Upper lobe of right lung (tissue), 1 donor: ENCODE measurements around the gene SPPL2B. TPM values are rescaled to one million over a fixed set of nuclear protein-coding genes. Genes with fewer than 3 reads are reported as not detected.

Source experiments
- ATAC-seq: fragments of 200-7000 bp; cut with Tn5 transposase; one replicate; pipeline ENCODE4 v1.9.1; 2020; ENCODE audit warnings: mild to moderate bottlenecking, moderate library complexity
- DNase-seq: peaks from one replicate; pipeline ENCODE4 v3.0.0-alpha.2; 2020
- H3K27ac ChIP-seq: fragments of 200-600 bp; one replicate; pipeline ENCODE4 v1.8.0; 2022
- H3K27me3 ChIP-seq: fragments of 200-600 bp; one replicate; pipeline ENCODE4 v1.8.0; 2022; ENCODE audit warnings: mild to moderate bottlenecking
- H3K36me3 ChIP-seq: fragments of 200-600 bp; one replicate; pipeline ENCODE4 v1.8.0; 2022
- H3K4me1 ChIP-seq: fragments of 200-600 bp; one replicate; pipeline ENCODE4 v1.8.0; 2022
- H3K4me3 ChIP-seq: fragments of 200-600 bp; one replicate; pipeline ENCODE4 v1.8.0; 2022; ENCODE audit warnings: mild to moderate bottlenecking
- H3K9me3 ChIP-seq: fragments of 200-600 bp; one replicate; pipeline ENCODE4 v1.8.0; 2022
- CTCF ChIP-seq: fragments of 200-600 bp; IDR thresholded peaks from one replicate; pipeline ENCODE4 v1.8.0; 2022; ENCODE audit warnings: antibody characterized with exemption
- intact Hi-C: fragments of 100-400 bp; cut with DNase I; formaldehyde crosslinking; loops from one replicate; pipeline ENCODE4 v1.11.0; 2022
- total RNA-seq: library from RNA; stranded (reverse); fragmentation: NEBNext Ultra II Directional; extraction: Animal tissue kit (Norgen Biotek cat#: 25700); gene quantifications from one replicate; pipeline ENCODE4 v1.2.1, GENCODE V29; 2021
- donor health status: DM: no; HTN: yes; CAD: no; lungs with severe emphysema.

The SPPL2B gene
- total RNA-seq, 1 donor from 2014 or later: 50.9 TPM

GRCh38 chr19:2312820-2313501 is 15.5 kb upstream of the SPPL2B start:
- H3K27me3 ChIP-seq: peaks cover 48% of the 10 kb centered on the region
- no peak for TF ChIP-seq CTCF
- no peaks in the 10 kb centered on the region for H3K36me3 ChIP-seq
- DNase-seq: no peak
- intact Hi-C loops: no loop called here
- H3K4me1 ChIP-seq: no peaks in the 10 kb centered on the region
- no peak overlapping the region for H3K27ac ChIP-seq
- H3K4me3 ChIP-seq: no peak overlapping the region
- no peak for ATAC-seq
- H3K9me3 ChIP-seq: no peaks in the 10 kb centered on the region

GRCh38 chr19:2315121-2315817 is 13.2 kb upstream of the SPPL2B start:
- H3K9me3 ChIP-seq: no peaks in the 10 kb centered on the region
- no peak overlapping the region for H3K27ac ChIP-seq
- DNase-seq (no peak), ATAC-seq (no peak)
- TF ChIP-seq CTCF: no peak
- peaks cover 29% of the 10 kb centered on the region for H3K27me3 ChIP-seq
- intact Hi-C loops: no loop called here
- H3K36me3 ChIP-seq: no peaks in the 10 kb centered on the region
- no peak overlapping the region for H3K4me3 ChIP-seq
- H3K4me1 ChIP-seq: no peaks in the 10 kb centered on the region

- no peaks in the 10 kb centered on the region for H3K4me1 ChIP-seq
- TF ChIP-seq CTCF: peak; percentile 54
- no peak overlapping the region for H3K4me3 ChIP-seq
- H3K27ac ChIP-seq: no peak overlapping the region
- H3K9me3 ChIP-seq: no peaks in the 10 kb centered on the region
- DNase-seq (peak; percentile 86), ATAC-seq (peak; percentile 95)
- H3K36me3 ChIP-seq: no peaks in the 10 kb centered on the region
- H3K27me3 ChIP-seq: peaks cover 25% of the 10 kb centered on the region
- intact Hi-C loops: no loop called here
These were observed 12.6 kb upstream of the SPPL2B start for GRCh38 chr19:2315818-2316353.

DNA sequence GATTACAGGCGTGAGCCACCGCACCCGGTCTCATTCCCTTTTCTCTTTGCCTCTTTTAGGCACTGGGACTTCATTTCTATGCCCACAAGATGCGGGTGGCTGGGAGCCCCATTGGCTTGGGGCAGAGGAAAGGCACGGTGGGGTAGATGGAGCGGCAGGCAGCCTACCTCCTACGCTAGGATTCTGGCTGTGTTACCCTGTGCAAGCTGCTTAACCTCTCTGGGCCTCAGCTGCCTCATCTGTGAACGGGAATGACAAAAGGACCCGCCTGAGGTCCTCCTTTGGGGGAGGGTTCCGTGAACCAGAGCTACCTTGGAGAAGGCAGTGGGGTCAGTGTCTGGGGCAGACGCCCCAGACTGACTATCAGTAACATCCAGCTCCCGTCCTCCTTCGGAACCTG is 11.2 kb upstream of the SPPL2B start:
- DNase-seq (no peak), ATAC-seq (no peak)
- Histone ChIP-seq H3K4me3 (no peak overlapping the region), H3K36me3 (peaks cover under 1% of the 10 kb centered on the region), H3K27me3 (peaks cover 12% of the 10 kb centered on the region), H3K9me3 (no peaks in the 10 kb centered on the region), H3K27ac (no peak overlapping the region), H3K4me1 (no peaks in the 10 kb centered on the region)
- intact Hi-C loops: no loop called here
- no peak for TF ChIP-seq CTCF

- TF ChIP-seq CTCF: no peak
- no peak for ATAC-seq
- intact Hi-C loops: no loop called here
These were observed 10.7 kb upstream of the SPPL2B start for GRCh38 chr19:2317756-2318155.

More at GRCh38 chr19:2317756-2318155, 10.7 kb upstream of the SPPL2B start:
- DNase-seq: no peak
- peaks cover 6% of the 10 kb centered on the region for H3K36me3 ChIP-seq
- H3K9me3 ChIP-seq: no peaks in the 10 kb centered on the region
- H3K4me1 ChIP-seq: no peaks in the 10 kb centered on the region
- peaks cover 7% of the 10 kb centered on the region for H3K27me3 ChIP-seq
- no peak overlapping the region for H3K4me3 ChIP-seq
- no peak overlapping the region for H3K27ac ChIP-seq
